GM10248 (cell line): ENCODE results near the gene PSMD3.
A peak's percentile ranks its signal among the peaks of the same experiment; 100 is the strongest.

Experiments used
- CTCF ChIA-PET: fragments of 300-600 bp; sonication (Branson Sonifier 250); formaldehyde crosslinking; extraction: SDS; loops from one replicate; lab custom pipeline; 2021; ENCODE audit warnings: antibody characterized with exemption; lab: Yijun Ruan, JAX
- POLR2A ChIA-PET: fragments of 350-650 bp; sonication (Branson Sonifier 250); formaldehyde crosslinking; extraction: SDS; loops from one replicate; lab custom pipeline; 2020; ENCODE audit warnings: antibody characterized with exemption; lab: Yijun Ruan, JAX
- DNase-seq: peaks from one replicate; pipeline ENCODE4 v3.0.0; 2012; ENCODE audit errors: extremely low spot score
- CTCF ChIP-seq: IDR thresholded peaks from 2 replicates; pipeline ENCODE4 v1.5.1; 2012; ENCODE audit warnings: mild to moderate bottlenecking, low read depth; ENCODE audit errors: extremely low read depth, missing control alignments, control extremely low read depth

PSMD3 gene

DNA sequence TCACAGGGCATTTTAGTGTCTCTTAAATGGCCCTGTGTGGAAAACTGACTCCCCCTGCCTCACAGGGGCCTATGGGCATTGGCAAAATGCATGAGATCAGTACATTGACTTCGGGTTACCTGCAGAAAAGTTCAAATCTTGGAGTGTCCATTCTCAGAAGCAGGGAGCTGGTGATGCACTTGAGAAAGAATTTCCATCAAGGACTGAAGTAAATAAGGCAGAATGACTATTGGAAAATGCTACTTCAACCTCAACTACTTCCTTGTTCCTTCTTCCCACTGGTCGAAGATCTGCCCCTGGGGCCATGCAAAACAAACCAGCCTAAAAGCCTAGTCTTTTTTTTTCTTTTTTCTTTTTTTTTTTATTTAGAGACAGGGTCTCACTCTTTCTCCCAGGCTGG is 31.6 kb upstream of the PSMD3 start:
- no peak for DNase-seq
- CTCF ChIA-PET = no interaction called here

GRCh38 chr17:39950871-39951348 is 29.7 kb upstream of the PSMD3 start:
- no peak for TF ChIP-seq CTCF
- ChIA-PET CTCF (interaction anchor here (1.4 kb wide), 1 partner anchor 329 kb away, joined by 6 read pairs; no protein-coding TSS in a partner anchor), POLR2A (no interaction called here)
- DNase-seq = no peak

More for the DNA sequence above, 31.6 kb upstream of the PSMD3 start:
- POLR2A ChIA-PET = no interaction called here
- TF ChIP-seq CTCF = no peak

DNA sequence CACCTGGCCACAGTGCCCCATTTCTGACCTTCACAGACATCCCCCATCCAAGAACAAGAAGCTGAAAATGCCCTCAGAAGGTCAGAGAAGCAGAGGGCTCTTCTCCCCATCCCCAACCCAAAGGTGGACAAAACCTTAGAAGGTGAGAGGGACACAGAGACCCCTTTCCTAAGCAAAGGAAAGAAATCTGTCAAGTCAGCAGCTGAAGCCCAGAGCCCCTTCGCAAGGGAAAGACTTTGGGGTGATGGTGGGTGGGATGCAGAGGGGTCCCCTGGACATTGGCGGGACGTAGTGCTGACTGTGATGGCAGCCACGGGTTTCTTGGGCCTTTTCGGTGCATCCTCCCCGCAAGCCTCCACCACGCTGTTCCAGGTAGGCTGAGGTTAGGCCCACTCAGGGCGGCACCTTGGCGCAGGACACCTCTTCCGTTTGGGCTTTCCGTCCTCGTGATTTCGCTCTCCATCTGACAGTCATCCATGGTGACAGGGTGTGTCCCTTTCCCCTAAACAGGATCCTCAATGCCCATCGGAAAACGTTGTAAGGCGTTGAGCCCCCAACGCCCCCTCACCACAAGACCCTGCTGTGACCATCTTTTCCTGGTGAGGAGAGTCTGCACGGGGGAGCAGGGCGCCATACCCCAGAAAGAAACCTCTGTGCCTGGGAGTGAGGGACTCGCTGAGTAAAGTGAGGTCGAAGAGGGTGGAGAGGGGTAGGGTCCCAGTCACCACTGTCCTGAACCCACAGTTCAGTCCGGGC is 28.5 kb upstream of the PSMD3 start:
- TF ChIP-seq CTCF = no peak
- CTCF ChIA-PET = interaction anchor here (1.1 to 4.2 kb wide), 3 partner anchors 12 to 161 kb away, joined by 3 to 16 read pairs (median 3); no protein-coding TSS in a partner anchor
- POLR2A ChIA-PET = no interaction called here

GRCh38 chr17:39952680-39953470 is 27.7 kb upstream of the PSMD3 start:
- DNase-seq = peak; percentile 98
- no peak for TF ChIP-seq CTCF
- CTCF ChIA-PET = interaction anchor here (1.1 to 4.2 kb wide), 4 partner anchors 13 to 160 kb away, joined by 3 to 16 read pairs (median 4); partner anchors contain the start of gene PSMD3
- POLR2A ChIA-PET = interaction anchor here (1.1 kb wide), 1 partner anchor 315 kb away, joined by 3 read pairs; no protein-coding TSS in a partner anchor

More for the DNA sequence above, 28.5 kb upstream of the PSMD3 start:
- no peak for DNase-seq

DNA sequence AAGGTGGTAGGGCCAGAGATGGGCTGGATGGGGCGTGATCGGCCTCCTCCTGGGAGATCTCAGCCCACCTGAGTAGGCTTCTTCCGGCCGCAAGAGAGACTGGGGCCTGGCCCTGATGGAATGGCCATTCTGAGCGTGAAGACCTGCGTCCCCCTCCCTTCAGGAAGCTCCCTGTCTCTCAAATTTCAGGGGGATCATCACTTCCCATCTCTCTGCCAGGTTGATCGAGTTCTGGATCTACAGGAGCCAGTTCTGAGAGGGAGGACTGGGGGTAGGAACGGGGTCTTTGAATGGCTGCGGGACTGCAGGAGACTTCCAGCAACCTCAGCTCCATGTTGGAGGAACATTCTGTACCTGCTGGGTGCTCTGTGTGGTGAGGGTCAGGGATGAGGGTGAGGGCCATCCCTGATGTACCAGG is 27.1 kb upstream of the PSMD3 start:
- DNase-seq = no peak
- CTCF ChIA-PET = interaction anchor here (1.1 to 4.2 kb wide), 3 partner anchors 13 to 159 kb away, joined by 3 to 16 read pairs (median 6); partner anchors contain the start of gene PSMD3
- POLR2A ChIA-PET = interaction anchor here (1.1 kb wide), 1 partner anchor 316 kb away, joined by 3 read pairs; no protein-coding TSS in a partner anchor
- TF ChIP-seq CTCF = no peak

DNA sequence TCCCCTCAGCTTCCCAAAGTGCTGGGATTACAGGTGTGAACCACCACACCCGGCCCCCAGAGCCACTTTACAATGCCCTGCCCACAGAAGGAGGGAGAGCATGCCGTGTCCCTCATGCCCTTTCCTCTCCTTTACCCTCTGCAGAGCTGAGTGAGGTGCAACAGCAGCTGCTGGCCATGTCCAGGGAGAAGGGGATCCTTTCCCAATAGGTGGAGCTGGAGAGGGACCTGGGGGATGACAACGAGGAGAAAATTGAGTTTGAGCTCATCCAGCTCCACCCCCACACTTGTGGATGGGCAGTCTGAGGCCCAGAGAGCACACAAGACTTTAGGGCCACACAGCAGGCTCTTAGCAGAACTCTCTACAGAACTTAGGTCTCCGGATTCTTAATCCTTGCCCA is 25.7 kb upstream of the PSMD3 start:
- TF ChIP-seq CTCF = no peak
- CTCF ChIA-PET = interaction anchor here (0.6 to 4.2 kb wide), 6 partner anchors 9 to 333 kb away, joined by 3 to 16 read pairs (median 4); partner anchors contain the start of gene PSMD3
- no peak for DNase-seq
- POLR2A ChIA-PET = no interaction called here
